Stimulated activated CD8-positive, alpha-beta memory T cell treated with anti-CD3 and anti-CD28 coated beads, Interleukin-12 subunit alpha, Interleukin-12 subunit beta, amount 100 ng/mL, for 1 hour (primary cell): Measurements from ENCODE around the gene FSHR.

Experiments
- DNase-seq: peaks from one replicate; pipeline ENCODE4 v3.0.0-alpha.2; 2020; ENCODE audit warnings: low read depth

Gene FSHR

GRCh38 chr2:49111456-49111855 is 42.9 kb downstream of the FSHR start:
- DNase-seq, result no peak

GRCh38 chr2:49111006-49111405 is 43.3 kb downstream of the FSHR start:
- no peak for DNase-seq

- no peak for DNase-seq
Observed at GRCh38 chr2:49110571-49110970, 43.7 kb downstream of the FSHR start.

- DNase-seq, result no peak
Observed at GRCh38 chr2:49108851-49109250, 45.5 kb downstream of the FSHR start.

GRCh38 chr2:49108436-49108835 is 45.9 kb downstream of the FSHR start:
- DNase-seq, result no peak

- DNase-seq, result no peak
Observed at GRCh38 chr2:49105506-49105905, 48.8 kb downstream of the FSHR start.

- no peak for DNase-seq
Observed at GRCh38 chr2:49102146-49102545, 52.2 kb downstream of the FSHR start.

- DNase-seq, result no peak
Observed at GRCh38 chr2:49080681-49081080, 73.6 kb downstream of the FSHR start.

- no peak for DNase-seq
Observed at GRCh38 chr2:49070716-49071115, 83.6 kb downstream of the FSHR start.

GRCh38 chr2:49069829-49070228 is 84.5 kb downstream of the FSHR start:
- DNase-seq, result no peak

- no peak for DNase-seq
Observed at GRCh38 chr2:49068613-49069012, 85.7 kb downstream of the FSHR start.

GRCh38 chr2:49067971-49068370 is 86.3 kb downstream of the FSHR start:
- DNase-seq, result no peak

GRCh38 chr2:49053156-49053555 is 101.2 kb downstream of the FSHR start:
- DNase-seq, result no peak

- DNase-seq, result no peak
Observed at GRCh38 chr2:49050265-49050664, 104.0 kb downstream of the FSHR start.

GRCh38 chr2:49049161-49049560 is 105.2 kb downstream of the FSHR start:
- no peak for DNase-seq

- DNase-seq, result no peak
Observed at GRCh38 chr2:49045083-49045482, 109.2 kb downstream of the FSHR start.

- no peak for DNase-seq
Observed at GRCh38 chr2:49044350-49045079, 109.8 kb downstream of the FSHR start.

- DNase-seq, result no peak
Observed at GRCh38 chr2:49043405-49043982, 110.8 kb downstream of the FSHR start.

- DNase-seq, result no peak
Observed at GRCh38 chr2:49042488-49042887, 111.8 kb downstream of the FSHR start.

GRCh38 chr2:49041061-49041460 is 113.3 kb downstream of the FSHR start:
- DNase-seq, result no peak

GRCh38 chr2:49037197-49037596 is 117.1 kb downstream of the FSHR start:
- no peak for DNase-seq

GRCh38 chr2:49035481-49035880 is 118.8 kb downstream of the FSHR start:
- DNase-seq, result no peak

- no peak for DNase-seq
Observed at GRCh38 chr2:49033394-49034185, 120.7 kb downstream of the FSHR start.
